Muscle of arm (tissue), 12 donors: ENCODE results near the gene PSMB7. TPM values are rescaled to one million over a fixed set of nuclear protein-coding genes. Genes with fewer than 3 reads are reported as not detected.

Experiments
- DNase-seq: peaks from one replicate; pipeline ENCODE4 v3.0.0-alpha.2; 2013
- polyA plus RNA-seq, 12 donors: library from polyadenylated mRNA; unstranded; fragments of 120-200 nt; gene quantifications; one replicate each; pipeline ENCODE4 v1.2.1, GENCODE V29; 2013; ENCODE audit not compliant: insufficient read length in 12 of 12

The PSMB7 gene
- polyA plus RNA-seq, 12 donors: 109 to 208 (median 183) TPM; not detected in 1

DNA sequence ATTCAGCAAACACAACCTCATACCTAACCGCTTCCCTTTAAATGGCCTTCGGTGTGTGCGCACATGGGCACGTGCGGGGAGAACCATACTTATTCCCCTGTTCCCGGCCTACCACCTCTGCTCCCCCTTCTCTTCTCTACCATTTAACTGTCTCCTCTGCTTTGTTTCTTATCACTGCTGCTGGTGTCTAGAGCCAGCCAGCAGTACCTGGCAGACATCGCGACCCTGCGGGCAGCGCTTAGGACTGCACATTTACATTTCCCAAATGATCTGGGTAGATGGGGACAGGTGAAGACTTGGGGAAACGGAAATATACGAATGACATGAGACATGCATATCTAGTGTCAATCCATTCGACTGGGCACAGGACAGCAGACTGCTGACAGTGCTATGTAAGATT, 56.6 kb downstream of the PSMB7 start:
- no peak for DNase-seq

DNA sequence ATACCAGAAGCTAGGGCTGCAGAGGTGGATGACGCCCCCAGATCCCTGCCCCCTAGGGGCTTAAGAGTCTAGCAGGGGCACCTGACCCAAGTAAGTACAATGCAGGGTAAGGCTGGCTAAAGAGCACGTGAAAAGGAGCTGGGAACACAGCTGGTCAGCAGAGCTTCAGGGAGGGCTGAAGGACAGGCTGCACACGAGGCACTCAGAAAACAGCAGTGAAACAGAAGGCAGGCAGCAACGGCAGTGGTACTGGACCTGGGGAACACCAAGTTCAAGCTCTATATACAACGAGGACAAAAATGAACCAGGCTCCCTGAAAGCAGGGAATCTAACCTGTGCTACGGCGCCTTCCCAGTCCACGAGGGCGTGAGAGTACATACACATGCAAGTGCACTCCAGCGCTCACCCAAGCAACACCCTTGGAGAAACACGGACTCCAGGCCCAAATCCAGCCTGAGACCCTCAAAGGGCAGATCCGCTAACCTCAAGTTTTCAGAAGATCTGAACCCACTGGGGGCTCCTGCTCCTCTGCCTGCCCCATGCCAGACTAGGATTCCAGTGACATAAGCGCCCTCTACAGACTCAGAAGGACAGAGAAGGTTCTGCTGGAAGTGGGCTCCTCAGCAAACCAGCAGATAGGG, 57.4 kb downstream of the PSMB7 start:
- no peak for DNase-seq

DNA sequence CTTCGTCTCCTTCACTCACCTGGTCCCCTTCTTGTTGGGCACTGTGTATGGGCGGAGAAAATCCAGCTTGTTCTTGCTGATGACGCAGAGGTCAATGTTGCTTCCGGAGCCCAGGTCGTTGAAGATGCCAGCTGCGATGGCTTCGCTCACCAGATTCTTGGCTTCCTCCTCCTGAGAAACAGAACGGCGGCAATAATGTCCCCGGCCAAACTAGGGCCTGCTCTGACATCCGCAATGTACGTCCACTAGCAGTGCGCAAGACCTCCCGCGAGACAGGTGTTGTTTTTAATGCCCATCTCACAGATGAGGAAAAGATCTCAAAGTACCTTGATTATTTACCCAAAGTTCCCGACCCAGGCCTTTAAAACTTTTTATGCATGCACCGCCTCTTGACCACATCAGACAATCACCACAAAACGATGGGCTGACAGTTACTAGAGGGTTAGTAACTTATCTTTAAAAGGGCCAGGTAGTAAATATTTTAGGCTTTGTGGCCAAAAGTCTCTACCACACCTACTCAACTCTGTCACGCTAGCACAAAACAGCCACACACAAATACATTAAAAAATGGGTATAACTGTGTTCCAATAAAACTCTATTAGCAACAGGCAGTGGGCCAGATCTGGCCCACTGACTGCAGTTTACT, 58.4 kb downstream of the PSMB7 start:
- no peak for DNase-seq

DNA sequence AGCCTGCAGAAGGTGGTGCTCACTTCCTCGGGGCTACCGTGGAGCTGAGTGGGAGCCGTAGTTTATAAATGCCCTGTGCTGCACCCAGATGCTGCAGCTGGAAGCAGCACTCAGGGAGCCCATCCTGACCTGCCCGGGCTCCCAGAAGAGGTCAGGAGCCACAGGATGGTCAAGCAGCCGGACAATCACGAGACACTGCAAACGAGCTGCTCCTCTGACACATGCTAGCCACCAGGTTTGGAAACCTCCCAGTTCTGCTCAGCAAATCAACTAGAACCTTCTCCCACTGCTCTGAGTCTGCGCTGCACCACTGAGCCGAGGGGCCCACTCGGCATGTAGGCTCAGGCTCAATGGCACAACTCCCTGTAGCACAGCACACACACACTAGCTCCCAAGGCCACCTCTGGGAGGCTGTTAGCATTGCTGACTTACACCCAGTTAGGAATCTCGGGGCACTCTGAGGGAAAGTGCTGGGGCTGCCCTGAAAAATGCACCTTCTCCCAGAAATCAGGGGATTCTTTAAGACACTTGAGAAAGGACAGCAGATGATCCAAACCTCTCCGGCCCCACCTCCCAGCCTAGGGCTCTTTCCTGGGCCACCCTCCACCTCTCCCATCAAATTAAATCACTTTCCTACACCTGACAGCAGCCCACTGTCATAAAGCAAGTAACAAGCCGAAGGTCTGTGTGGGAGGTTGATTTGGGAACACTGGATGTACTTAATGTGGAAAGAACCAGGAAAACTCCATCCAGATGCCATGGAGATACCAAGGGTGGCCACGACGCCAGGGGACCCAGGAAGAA, 59.1 kb downstream of the PSMB7 start:
- no peak for DNase-seq

DNA sequence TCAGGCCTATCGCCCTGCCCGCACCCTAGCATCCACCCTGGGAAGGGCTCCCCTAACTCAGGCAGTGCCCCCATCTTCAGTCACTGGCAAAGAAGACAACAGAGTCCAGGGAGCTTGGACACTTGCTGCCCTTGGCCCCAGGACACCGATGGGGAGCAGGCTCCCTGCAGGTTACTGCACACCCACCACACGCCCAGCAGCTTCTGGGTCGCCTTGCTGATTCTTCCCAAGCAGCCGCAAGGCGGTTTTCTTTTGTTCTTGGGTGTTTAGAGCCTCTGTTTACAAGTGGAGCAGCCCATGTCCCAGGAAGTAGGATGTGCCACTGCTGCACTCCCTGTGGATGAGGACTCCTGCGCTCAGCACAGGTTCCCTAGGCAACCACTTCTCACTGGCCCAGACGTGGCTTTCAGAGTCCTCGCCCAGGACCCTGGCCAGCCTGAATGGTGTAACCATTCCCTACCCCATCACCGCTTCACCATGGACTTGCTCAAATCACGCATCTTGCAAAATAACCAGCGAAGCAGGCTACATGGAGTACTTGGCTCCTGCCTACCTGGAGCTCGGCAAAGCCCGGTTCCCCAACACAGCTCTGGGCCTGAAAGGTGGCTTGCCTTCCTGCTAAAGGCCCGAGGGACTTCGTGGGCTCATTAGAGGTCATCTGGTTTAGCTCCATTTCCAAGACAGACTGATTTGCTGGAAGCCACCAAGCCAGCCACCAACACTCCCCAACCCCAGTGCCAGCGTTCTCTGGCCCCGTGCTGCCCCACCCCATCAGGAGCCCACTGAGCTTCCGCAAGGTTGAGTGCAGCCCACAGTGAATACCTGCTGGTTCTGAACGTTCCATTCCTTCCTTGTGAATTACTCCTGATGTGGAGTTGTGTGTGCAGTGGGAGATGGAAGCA, 60.0 kb downstream of the PSMB7 start:
- no peak for DNase-seq

DNA sequence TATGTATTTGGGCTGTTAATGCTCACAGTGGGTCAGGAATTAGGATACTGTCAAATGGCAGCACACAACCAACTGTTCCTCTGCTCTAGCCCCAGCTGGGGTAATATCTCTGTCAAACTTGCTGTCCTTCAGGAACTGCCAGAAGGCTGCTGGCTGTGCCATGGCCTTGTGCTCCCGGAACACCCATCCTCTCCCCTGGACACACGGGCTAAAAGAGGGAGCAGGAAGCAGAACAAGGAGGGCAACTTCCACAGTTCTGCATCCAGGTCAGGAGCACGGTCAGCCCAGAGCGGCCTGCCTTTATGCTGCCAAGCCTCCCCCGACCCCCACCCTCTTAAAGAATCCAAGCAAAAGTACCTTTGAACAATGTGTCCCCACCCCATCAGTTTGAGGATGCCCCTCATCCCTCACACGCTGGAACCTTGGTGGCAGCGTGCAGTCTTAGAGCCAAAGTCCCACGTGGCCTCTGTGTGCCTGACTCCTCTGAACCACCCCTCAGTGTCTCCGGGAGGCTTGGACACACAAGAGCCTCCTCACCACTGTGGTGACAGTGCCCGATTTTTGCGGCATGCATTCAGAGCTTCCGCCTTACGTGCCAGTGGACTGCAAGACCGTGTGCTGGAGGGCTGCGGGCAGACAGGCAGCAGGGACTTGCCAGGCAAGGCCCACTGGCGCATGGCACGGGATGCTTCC, 60.8 kb downstream of the PSMB7 start:
- DNase-seq: no peak

DNA sequence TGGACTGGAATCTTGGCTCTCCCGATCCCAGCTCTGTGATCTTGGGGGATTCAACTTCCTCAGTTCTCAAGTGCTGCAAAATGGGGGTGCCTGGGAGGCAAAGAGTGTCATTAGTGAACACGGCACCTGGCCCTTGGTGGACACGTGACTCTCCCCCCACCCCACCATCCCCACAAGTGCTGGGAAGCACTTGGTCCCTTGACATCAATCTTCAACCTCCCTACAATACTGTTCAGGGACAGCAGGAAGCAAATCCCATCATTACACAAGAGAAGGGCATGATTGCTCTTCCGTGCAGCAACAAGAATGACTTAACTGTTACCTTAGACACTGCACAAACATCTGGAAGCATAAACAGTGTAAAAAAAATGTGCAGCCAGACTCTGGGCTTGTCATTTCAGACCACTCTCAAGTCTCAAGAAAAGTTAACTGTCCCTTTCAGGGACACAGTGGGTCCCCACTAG, 61.4 kb downstream of the PSMB7 start:
- no peak for DNase-seq

DNA sequence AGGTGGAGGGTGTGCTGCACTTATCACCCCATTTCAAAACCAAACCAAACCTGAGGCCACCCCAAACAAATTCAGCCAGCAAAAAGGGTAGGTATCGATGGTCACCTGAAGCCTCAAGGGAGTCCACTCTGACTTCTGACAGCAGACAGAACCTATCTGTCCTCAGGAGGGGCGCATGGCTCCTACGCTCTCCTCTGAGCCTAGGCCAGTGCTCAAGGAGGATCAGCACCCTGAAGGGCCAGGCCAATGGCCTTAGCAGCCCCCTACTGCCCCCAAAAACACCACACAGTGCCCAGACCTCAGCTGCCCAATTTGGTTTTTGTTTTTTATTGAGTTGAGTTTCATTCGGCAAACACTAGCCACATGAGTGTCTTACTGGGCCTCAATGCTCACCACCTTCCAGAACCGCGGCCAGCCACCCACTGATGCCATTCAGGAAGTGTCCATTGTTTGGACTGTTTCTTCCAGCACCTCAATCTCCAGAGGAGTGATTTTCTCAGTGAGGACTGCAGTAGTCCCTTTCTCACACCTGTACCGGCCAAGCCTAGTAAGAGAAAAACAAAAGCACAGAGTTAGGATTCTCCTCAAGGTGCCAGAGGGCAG, 62.0 kb downstream of the PSMB7 start:
- DNase-seq: no peak

DNA sequence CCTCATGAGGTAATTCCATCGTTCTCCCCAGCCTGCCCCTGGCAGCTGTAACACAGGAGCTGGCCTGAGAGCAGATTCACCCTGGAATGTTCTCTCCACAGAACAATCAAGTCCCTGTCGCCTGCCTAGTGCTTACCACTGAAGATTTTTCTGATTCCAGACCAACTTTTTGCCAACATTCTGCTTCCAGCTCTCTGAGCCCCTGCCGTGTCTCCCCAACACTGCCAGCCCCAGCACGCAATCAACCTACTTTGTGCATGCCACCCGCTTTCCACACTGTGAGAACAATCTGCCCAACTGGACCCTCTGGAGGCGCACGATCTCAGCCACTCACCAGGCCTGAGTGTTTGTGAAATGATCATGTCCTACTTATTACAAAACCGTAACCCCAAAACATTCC, 62.6 kb downstream of the PSMB7 start:
- no peak for DNase-seq

DNA sequence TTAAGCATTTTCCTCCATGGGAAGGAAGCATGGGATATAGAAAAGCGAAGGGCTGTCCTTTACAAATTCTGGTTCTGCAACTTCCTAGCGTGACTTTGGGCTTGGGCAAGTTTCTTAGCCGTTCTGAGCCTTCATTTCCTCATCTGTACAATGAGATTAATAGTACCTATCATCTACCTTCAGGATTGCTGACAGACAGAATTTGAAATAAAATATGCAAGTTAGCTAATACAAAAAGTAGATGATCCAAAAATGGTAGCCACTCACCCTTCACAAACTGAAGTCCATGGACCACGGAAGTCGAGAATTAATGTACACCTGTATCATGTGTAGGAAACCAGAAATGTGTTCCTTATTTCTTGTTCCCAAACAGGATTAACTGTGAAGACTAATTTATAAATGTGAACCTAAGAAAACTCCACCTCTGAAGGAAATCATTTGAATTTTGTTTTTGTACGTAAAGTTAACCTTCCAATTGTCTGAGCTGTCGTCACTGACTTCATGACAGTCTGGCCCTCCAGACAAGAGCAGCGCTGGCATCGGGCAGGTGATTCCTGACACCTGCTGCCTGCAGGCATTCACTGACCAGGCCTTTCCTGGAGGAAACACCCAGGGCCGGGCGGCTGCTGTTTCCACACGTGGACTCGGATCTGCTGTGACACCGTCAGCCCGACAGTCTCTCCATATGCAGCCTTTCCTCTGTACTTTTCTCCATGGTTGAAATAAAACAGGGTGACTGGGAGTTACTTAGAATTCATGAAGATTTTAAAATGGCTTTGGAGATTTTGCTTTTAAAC, 63.4 kb downstream of the PSMB7 start:
- no peak for DNase-seq

DNA sequence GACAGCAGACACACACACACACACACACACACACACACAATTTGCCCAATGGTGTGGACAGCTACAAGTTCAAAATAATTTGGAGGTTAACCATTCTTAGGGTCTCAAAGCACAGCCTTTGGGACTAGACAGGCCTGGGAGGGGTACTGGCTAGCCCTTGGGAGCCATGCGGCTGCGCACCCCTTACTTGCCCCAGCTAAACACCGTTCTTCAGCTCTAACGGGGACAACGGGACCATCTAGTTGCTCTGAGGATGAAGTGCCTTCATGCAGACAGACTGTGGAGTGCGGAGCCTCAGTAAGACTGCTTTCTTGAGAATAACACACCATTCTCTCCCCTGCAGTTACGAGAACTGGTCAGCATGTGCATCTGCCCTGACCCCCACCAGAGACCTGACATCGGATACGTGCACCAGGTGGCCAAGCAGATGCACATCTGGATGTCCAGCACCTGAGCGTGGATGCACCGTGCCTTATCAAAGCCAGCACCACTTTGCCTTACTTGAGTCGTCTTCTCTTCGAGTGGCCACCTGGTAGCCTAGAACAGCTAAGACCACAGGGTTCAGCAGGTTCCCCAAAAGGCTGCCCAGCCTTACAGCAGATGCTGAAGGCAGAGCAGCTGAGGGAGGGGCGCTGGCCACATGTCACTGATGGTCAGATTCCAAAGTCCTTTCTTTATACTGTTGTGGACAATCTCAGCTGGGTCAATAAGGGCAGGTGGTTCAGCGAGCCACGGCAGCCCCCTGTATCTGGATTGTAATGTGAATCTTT, 64.6 kb downstream of the PSMB7 start:
- no peak for DNase-seq

DNA sequence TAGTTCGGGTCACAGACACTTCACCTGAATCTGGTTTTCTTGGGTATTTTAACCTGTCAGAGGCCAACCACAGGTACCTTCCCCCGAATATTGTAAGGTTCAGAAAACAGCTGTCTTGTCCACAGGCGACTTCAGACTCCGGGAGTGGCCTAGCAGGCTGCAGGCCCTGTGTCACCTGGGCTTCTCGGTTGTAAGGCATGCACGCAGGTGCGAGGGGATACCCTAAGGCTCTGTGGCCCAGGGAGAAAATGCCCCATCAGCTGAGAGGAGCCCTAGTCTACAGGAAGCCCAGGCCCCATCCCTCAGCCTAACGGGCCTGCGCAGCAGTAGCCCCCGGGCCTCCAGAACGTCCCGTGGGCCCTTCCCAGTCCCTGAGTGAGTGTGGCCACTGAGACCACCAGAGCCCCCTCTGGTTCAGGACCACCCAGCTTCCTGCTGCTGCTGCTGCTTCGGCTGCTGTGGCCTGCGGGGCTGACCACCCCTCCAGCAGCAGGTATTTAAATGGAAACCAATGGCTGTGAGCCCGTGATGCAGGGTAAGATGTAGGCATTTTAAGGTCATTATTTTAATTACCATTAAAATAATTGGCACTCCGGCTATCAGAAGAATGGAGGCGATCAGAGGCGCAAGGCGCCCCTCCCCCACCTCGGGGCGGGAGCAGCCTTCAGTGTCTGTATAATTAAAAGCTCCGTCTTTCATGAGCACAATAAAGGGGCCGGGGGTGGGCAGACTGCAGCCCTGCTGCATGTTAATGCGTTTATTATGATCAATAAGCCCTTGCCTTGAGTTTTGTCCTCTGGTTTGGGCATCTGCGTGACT, 65.4 kb downstream of the PSMB7 start:
- no peak for DNase-seq

DNA sequence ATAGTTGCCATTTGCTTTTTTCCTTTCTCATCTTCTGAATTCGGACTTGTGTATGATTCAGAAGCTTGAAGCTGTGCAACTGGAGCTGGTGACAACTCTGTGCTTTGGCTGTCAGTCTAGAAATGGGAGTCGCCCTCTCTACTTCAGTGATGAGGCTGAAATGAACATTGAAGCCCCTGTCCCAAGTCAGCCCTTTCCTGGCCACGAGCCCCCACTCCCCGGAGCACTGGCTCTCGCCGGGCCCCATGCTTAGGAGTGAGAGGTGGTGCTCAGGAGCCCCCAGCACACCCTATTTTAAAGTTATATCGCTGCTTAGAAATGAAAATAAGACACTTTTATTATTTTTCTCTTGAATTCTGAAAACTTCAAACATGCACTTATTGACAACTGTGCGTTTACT, 66.0 kb downstream of the PSMB7 start:
- DNase-seq: no peak

DNA sequence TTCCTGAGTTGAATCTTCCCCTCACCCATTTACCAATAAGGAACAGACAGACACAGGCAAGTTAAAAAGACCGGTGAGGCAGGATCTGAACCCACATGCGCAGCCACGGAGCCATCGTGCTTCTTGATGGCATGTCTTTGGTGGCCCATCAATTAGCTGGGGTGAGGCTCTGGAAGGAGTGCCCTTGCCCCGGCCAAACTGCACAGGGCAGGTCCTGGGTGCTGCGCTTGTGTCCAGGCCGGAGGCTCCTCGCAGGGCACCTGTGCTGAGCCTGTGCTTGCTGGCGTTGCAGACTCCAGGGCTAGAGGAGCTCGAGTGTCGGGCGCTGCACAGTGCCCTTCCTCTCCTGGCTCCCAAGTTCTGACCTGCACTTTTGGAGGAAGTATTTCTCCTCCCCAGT, 66.4 kb downstream of the PSMB7 start:
- no peak for DNase-seq

DNA sequence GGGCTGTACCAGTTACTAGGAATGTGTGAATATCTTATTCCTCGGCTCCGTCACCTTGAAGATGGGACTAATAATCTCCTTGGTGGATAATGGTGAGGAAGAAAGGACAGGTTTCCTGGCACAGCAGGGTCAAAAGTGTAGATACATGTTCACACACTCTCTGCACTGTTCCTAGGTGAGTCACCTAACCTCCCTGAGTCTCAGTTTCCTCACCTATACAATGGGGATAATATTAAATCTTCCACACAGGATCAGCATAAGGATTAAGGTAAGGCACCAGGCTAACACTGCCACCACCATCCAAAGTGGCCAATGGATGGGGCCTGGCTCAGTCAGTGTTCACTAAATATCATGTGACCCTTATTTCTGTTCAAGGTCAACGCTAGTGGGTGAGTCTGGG, 66.9 kb downstream of the PSMB7 start:
- no peak for DNase-seq

DNA sequence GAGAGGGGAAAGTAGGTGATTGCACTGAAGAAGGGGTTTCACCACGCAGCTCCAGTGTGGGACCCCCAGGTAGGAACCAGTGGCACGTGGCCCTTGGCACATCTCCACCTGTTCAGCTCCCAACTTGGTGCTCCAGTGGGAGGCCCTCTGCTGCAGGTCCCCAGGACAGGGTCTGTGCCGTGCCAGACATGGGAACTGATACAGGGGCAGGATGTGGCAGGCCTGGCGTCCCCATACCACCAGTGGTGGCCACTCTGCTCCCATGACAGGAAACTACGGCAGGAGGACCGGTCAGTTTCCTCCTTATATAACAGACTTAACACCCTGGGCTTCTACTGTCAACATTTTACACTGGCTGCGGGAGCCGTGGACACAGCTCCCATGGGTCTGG, 67.3 kb downstream of the PSMB7 start:
- no peak for DNase-seq

DNA sequence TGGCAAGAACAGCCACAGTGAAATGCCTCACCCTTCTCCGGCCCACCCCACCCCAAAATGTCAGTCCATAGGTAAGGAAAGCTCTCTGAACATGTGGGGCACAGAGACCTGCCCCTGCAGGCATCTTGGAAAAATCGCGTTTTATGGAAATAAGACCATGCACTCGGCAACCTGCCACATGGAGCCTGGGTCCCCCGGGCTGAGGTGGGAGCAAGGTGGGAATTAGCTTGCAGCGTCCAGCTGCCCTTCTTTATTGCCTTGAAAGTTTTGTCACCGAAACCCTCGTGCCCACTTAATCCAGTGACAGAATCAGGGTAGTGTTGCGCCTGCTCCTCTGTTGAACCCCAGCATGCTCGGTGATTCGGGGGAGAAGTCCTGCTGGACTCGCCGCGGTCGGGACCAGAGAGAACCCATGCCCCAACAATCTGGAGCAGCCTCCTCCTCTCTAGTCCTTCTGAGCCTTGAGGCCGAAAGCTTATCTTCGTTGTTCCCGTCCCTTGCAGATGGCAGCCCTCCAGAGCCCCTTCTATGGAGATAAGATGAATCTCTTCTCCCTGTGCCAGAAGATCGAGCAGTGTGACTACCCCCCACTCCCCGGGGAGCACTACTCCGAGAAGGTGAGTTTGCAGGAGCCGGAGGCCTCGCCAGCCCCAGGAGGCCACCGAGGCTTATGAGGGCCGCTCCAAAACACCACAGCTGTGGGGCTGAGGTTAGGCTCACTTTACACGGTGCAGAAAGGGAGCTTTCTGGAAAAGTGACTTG, 67.9 kb downstream of the PSMB7 start:
- DNase-seq: no peak
